Activated naive CD4-positive, alpha-beta T cell treated with anti-CD3 and anti-CD28 coated beads, Interleukin-2, amount 10 ng/mL, durations not matched to agents 7 days and 5 days (primary cell): ENCODE results near the gene ADH1A.
A peak's percentile ranks its signal among the peaks of the same experiment; 100 is the strongest.
"Not testable (repeated sequence)": the region's sequence is repeated elsewhere in the genome, so short reads cannot be mapped to it uniquely, and the experiment has no call there.

ENCODE experiments used
- CTCF ChIA-PET: fragments of 350-600 bp; sonication (Branson Sonifier 250); formaldehyde crosslinking; loops from one replicate; lab custom pipeline; 2021; ENCODE audit warnings: antibody characterized with exemption; lab: Charles Lee
- DNase-seq: peaks from one replicate; pipeline ENCODE4 v3.0.0-alpha.2; 2020
- H3K27ac Mint-ChIP-seq: one replicate; pipeline ENCODE4 v1.8.0; 2021; ENCODE audit warnings: mild to moderate bottlenecking, moderate library complexity, mixed read lengths
- H3K27me3 Mint-ChIP-seq: one replicate; pipeline ENCODE4 v1.8.0; 2021; ENCODE audit warnings: mild to moderate bottlenecking, mixed read lengths
- H3K36me3 Mint-ChIP-seq: one replicate; pipeline ENCODE4 v1.8.0; 2021; ENCODE audit warnings: mixed read lengths
- H3K4me1 Mint-ChIP-seq: one replicate; pipeline ENCODE4 v1.8.0; 2021; ENCODE audit warnings: mixed read lengths
- H3K4me3 Mint-ChIP-seq: one replicate; pipeline ENCODE4 v1.8.0; 2021; ENCODE audit warnings: mild to moderate bottlenecking, moderate library complexity, mixed read lengths
- H3K9me3 Mint-ChIP-seq: one replicate; pipeline ENCODE4 v1.8.0; 2021; ENCODE audit warnings: mixed read lengths

Gene ADH1A

GRCh38 chr4:99290848-99291786 lies at the start of gene ADH1A:
TSS of gene ADH1A (minus strand) at chr4:99290985. CDS start at chr4:99290914, 71 bp downstream.
- Mint-ChIP-seq H3K27me3 (no peaks in the 10 kb centered on the region), H3K4me3 (no peak within 1 kb of the TSS), H3K36me3 (no peaks in the 10 kb centered on the region), H3K9me3 (peaks cover 3% of the 10 kb centered on the region), H3K4me1 (no peaks in the 10 kb centered on the region), H3K27ac (no peak within 1 kb of the TSS)
- no peak for DNase-seq
- CTCF ChIA-PET: no interaction called here

GRCh38 chr4:99339172-99339571 lies 48.4 kb upstream of the ADH1A start:
- no peak for DNase-seq
- H3K36me3 Mint-ChIP-seq: no peaks in the 10 kb centered on the region
- no peaks in the 10 kb centered on the region for H3K27me3 Mint-ChIP-seq
- H3K9me3 Mint-ChIP-seq: no peaks in the 10 kb centered on the region
- H3K4me3 Mint-ChIP-seq: no peak overlapping the region
- CTCF ChIA-PET: no interaction called here
- H3K27ac Mint-ChIP-seq: no peak overlapping the region
- no peaks in the 10 kb centered on the region for H3K4me1 Mint-ChIP-seq

- Mint-ChIP-seq H3K27ac (no peak overlapping the region), H3K4me3 (no peak overlapping the region), H3K4me1 (no peaks in the 10 kb centered on the region), H3K9me3 (no peaks in the 10 kb centered on the region), H3K27me3 (no peaks in the 10 kb centered on the region), H3K36me3 (no peaks in the 10 kb centered on the region)
- no peak for DNase-seq
- CTCF ChIA-PET: no interaction called here
These were observed 45.8 kb upstream of the ADH1A start for GRCh38 chr4:99336553-99336952.

- CTCF ChIA-PET: no interaction called here
- Mint-ChIP-seq H3K4me1 (no peaks in the 10 kb centered on the region), H3K27ac (no peak overlapping the region), H3K27me3 (no peaks in the 10 kb centered on the region), H3K36me3 (no peaks in the 10 kb centered on the region), H3K4me3 (no peak overlapping the region), H3K9me3 (no peaks in the 10 kb centered on the region)
- no peak for DNase-seq
These were observed 44.1 kb upstream of the ADH1A start for GRCh38 chr4:99334880-99335279.

- Mint-ChIP-seq H3K9me3 (no peaks in the 10 kb centered on the region), H3K27ac (no peak overlapping the region), H3K4me1 (no peaks in the 10 kb centered on the region), H3K27me3 (no peaks in the 10 kb centered on the region), H3K36me3 (no peaks in the 10 kb centered on the region), H3K4me3 (no peak overlapping the region)
- no peak for DNase-seq
- CTCF ChIA-PET: no interaction called here
These were observed 39.9 kb upstream of the ADH1A start for GRCh38 chr4:99330648-99331047.

GRCh38 chr4:99329876-99330275 lies 39.1 kb upstream of the ADH1A start:
- H3K4me3 Mint-ChIP-seq: no peak overlapping the region
- H3K27me3 Mint-ChIP-seq: no peaks in the 10 kb centered on the region
- no peak for DNase-seq
- CTCF ChIA-PET: no interaction called here
- no peaks in the 10 kb centered on the region for H3K9me3 Mint-ChIP-seq
- no peak overlapping the region for H3K27ac Mint-ChIP-seq
- H3K4me1 Mint-ChIP-seq: no peaks in the 10 kb centered on the region
- no peaks in the 10 kb centered on the region for H3K36me3 Mint-ChIP-seq

GRCh38 chr4:99324979-99325378 lies 34.2 kb upstream of the ADH1A start:
- DNase-seq: no peak
- H3K4me3 Mint-ChIP-seq: no peak overlapping the region
- no peaks in the 10 kb centered on the region for H3K9me3 Mint-ChIP-seq
- CTCF ChIA-PET: no interaction called here
- peaks cover 3% of the 10 kb centered on the region for H3K27me3 Mint-ChIP-seq
- H3K27ac Mint-ChIP-seq: no peak overlapping the region
- no peaks in the 10 kb centered on the region for H3K36me3 Mint-ChIP-seq
- H3K4me1 Mint-ChIP-seq: no peaks in the 10 kb centered on the region

GRCh38 chr4:99324361-99324760 lies 33.6 kb upstream of the ADH1A start:
- Mint-ChIP-seq H3K4me1 (no peaks in the 10 kb centered on the region), H3K27me3 (peaks cover 3% of the 10 kb centered on the region), H3K4me3 (no peak overlapping the region), H3K36me3 (no peaks in the 10 kb centered on the region), H3K9me3 (no peaks in the 10 kb centered on the region), H3K27ac (peak overlapping the region; percentile 47)
- DNase-seq: no peak
- CTCF ChIA-PET: no interaction called here

- no peak overlapping the region for H3K4me3 Mint-ChIP-seq
- no peaks in the 10 kb centered on the region for H3K36me3 Mint-ChIP-seq
- H3K27ac Mint-ChIP-seq: no peak overlapping the region
- H3K4me1 Mint-ChIP-seq: no peaks in the 10 kb centered on the region
- no peaks in the 10 kb centered on the region for H3K9me3 Mint-ChIP-seq
- no peak for DNase-seq
- peaks cover 3% of the 10 kb centered on the region for H3K27me3 Mint-ChIP-seq
- CTCF ChIA-PET: no interaction called here
These were observed 33.0 kb upstream of the ADH1A start for GRCh38 chr4:99323756-99324155.

- Mint-ChIP-seq H3K4me3 (no peak within 1 kb of the TSS), H3K27me3 (peaks cover 3% of the 10 kb centered on the region), H3K36me3 (no peaks in the 10 kb centered on the region), H3K9me3 (no peaks in the 10 kb centered on the region), H3K27ac (no peak within 1 kb of the TSS), H3K4me1 (no peaks in the 10 kb centered on the region)
- no peak for DNase-seq
- CTCF ChIA-PET: no interaction called here
These were observed 30.7 kb upstream of the ADH1A start, which contains the start of gene ADH1B for GRCh38 chr4:99321241-99322191. TSS of gene ADH1B (minus strand) at chr4:99321401. CDS start at chr4:99321331, 70 bp downstream.

- H3K4me3 Mint-ChIP-seq, CTCF ChIA-PET, H3K27ac Mint-ChIP-seq, DNase-seq, H3K9me3 Mint-ChIP-seq, H3K36me3 Mint-ChIP-seq, H3K27me3 Mint-ChIP-seq, H3K4me1 Mint-ChIP-seq: not testable (repeated sequence)
These were observed 27.0 kb upstream of the ADH1A start for GRCh38 chr4:99317811-99318210.

GRCh38 chr4:99317354-99317753 lies 26.6 kb upstream of the ADH1A start:
- Mint-ChIP-seq H3K27me3 (no peaks in the 10 kb centered on the region), H3K27ac (no peak overlapping the region), H3K36me3 (no peaks in the 10 kb centered on the region), H3K4me3 (no peak overlapping the region), H3K4me1 (no peaks in the 10 kb centered on the region), H3K9me3 (no peaks in the 10 kb centered on the region)
- DNase-seq: no peak
- CTCF ChIA-PET: interaction anchor here (0.7 kb wide), 1 partner anchor 25 kb away, joined by 3 read pairs; no protein-coding TSS in a partner anchor

GRCh38 chr4:99315839-99316238 lies 25.1 kb upstream of the ADH1A start:
- H3K4me1 Mint-ChIP-seq: no peaks in the 10 kb centered on the region
- no peak overlapping the region for H3K27ac Mint-ChIP-seq
- H3K4me3 Mint-ChIP-seq: no peak overlapping the region
- CTCF ChIA-PET: no interaction called here
- no peaks in the 10 kb centered on the region for H3K9me3 Mint-ChIP-seq
- H3K27me3 Mint-ChIP-seq: no peaks in the 10 kb centered on the region
- no peak for DNase-seq
- H3K36me3 Mint-ChIP-seq: no peaks in the 10 kb centered on the region

GRCh38 chr4:99314211-99314610 lies 23.4 kb upstream of the ADH1A start:
- Mint-ChIP-seq H3K36me3 (no peaks in the 10 kb centered on the region), H3K4me3 (no peak overlapping the region), H3K9me3 (no peaks in the 10 kb centered on the region), H3K27ac (no peak overlapping the region), H3K27me3 (no peaks in the 10 kb centered on the region), H3K4me1 (no peaks in the 10 kb centered on the region)
- no peak for DNase-seq
- CTCF ChIA-PET: interaction anchor here (1.0 kb wide), 1 partner anchor 18 kb away, joined by 3 read pairs; no protein-coding TSS in a partner anchor
